ENCODE data around the gene ZDHHC8. TPM values are rescaled to one million over a fixed set of nuclear protein-coding genes. Genes with fewer than 3 reads are reported as not detected.

The ZDHHC8 gene
- total RNA-seq, 2 donors from 2014 or later: 20.0 to 21.4 TPM

- Histone ChIP-seq H3K27me3 (no peaks in the 10 kb centered on the region), H3K36me3 (replicated peaks in 1 of 2; ENCODE audit: insufficient read depth in 1 of 2, low read depth in 2 of 2) (no peaks in the 10 kb centered on the region), H3K9me3 (no peaks in the 10 kb centered on the region), H3K4me1 (peaks cover 34% of the 10 kb centered on the region), H3K27ac (no peak overlapping the region), H3K4me3 (no peak overlapping the region)
- 86 to 91% methylated on average over 5 to 13 of the region's 16 CpGs for WGBS, 2 donors
- no peak for ATAC-seq
- intact Hi-C loops (cut with DNase I): no loop called here
- no peak for TF ChIP-seq CTCF (IDR thresholded peaks at IDR 0.05)
- no peak for TF ChIP-seq POLR2A (IDR thresholded peaks at IDR 0.05)
- no peak for DNase-seq
Measured at GRCh38 chr22:20138868-20139267, 7.3 kb downstream of the ZDHHC8 start.

DNA sequence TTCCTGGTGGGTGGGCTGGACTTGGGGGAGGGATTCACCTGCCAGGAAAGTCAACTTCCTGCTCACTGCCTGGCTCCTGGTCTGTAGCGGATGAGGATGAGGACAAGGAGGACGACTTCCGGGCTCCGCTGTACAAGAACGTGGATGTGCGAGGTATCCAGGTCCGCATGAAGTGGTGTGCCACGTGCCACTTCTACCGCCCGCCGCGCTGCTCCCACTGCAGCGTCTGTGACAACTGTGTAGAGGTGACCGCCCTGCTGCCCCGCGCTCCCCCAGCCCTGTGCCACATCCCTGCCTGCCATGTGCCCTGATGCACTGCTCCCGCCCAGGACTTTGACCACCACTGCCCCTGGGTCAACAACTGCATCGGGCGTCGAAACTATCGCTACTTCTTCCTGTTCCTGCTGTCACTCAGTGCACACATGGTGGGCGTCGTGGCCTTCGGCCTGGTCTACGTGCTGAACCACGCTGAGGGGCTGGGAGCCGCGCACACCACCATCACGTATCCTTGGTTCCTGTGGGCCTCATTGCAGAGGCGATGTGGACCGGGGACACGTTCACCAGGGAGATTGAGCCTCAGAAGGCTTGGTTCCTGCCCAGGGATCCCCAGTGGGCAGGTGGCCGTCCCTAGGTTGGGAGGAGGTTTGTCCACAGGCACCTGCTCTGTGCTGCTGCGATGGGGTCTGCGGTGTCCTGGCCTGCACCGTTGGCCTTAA is 7.9 kb downstream of the ZDHHC8 start:
- Histone ChIP-seq H3K27ac (no peak overlapping the region), H3K4me1 (peaks cover 27% of the 10 kb centered on the region), H3K36me3 (replicated peaks in 1 of 2; ENCODE audit: insufficient read depth in 1 of 2, low read depth in 2 of 2) (no peaks in the 10 kb centered on the region), H3K4me3 (no peak overlapping the region), H3K9me3 (no peaks in the 10 kb centered on the region), H3K27me3 (no peaks in the 10 kb centered on the region)
- DNase-seq: no peak
- ATAC-seq: no peak
- intact Hi-C loops (cut with DNase I): no loop called here
- no peak for TF ChIP-seq POLR2A (IDR thresholded peaks at IDR 0.05)
- TF ChIP-seq CTCF (IDR thresholded peaks at IDR 0.05): no peak
- WGBS, 2 donors: 91 to 93% methylated on average over 19 to 36 of the region's 36 CpGs

- no peaks in the 10 kb centered on the region for H3K9me3 ChIP-seq
- 90 to 92% methylated on average over 2 to 11 of the region's 11 CpGs for WGBS, 2 donors
- H3K27ac ChIP-seq: no peak overlapping the region
- no peaks in the 10 kb centered on the region for H3K36me3 ChIP-seq (replicated peaks in 1 of 2; ENCODE audit: insufficient read depth in 1 of 2, low read depth in 2 of 2)
- H3K4me1 ChIP-seq: peaks cover 22% of the 10 kb centered on the region
- no peak overlapping the region for H3K4me3 ChIP-seq
- no peak for TF ChIP-seq POLR2A (IDR thresholded peaks at IDR 0.05)
- no peak for TF ChIP-seq CTCF (IDR thresholded peaks at IDR 0.05)
- H3K27me3 ChIP-seq: no peaks in the 10 kb centered on the region
- intact Hi-C loops (cut with DNase I): no loop called here
- ATAC-seq: no peak
- DNase-seq: no peak
Measured at GRCh38 chr22:20140107-20140445, 8.5 kb downstream of the ZDHHC8 start.

DNA sequence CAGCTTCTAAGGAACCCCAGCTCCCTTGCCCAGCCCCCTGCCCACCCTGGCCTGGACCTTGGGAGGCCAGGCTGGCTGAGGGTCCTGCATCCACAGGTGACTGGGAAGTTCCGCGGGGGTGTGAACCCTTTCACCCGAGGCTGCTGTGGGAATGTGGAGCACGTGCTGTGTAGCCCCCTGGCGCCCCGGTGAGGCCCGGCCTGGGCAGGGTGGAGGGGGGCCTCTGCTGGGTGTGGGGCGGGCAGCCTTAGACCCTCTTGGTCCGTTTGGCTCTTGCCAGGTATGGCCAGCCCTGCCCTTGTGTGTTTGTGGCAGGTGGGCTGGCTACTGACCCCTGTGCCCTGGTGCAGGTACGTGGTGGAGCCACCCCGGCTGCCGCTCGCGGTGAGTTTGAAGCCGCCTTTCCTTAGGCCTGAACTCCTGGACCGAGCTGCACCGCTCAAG is 8.9 kb downstream of the ZDHHC8 start:
- Histone ChIP-seq H3K4me1 (peaks cover 18% of the 10 kb centered on the region), H3K27me3 (no peaks in the 10 kb centered on the region), H3K4me3 (no peak overlapping the region), H3K9me3 (no peaks in the 10 kb centered on the region), H3K27ac (no peak overlapping the region), H3K36me3 (replicated peaks in 1 of 2; ENCODE audit: insufficient read depth in 1 of 2, low read depth in 2 of 2) (no peaks in the 10 kb centered on the region)
- TF ChIP-seq POLR2A (IDR thresholded peaks at IDR 0.05) (no peak), CTCF (IDR thresholded peaks at IDR 0.05) (no peak)
- no peak for DNase-seq
- WGBS, 2 donors: 93% methylated on average over 13 of the region's 17 CpGs; no CpG with 5 or more reads in 1 of the 2 donors
- ATAC-seq: no peak
- intact Hi-C loops (cut with DNase I): no loop called here
